AG04450 (cell line): ENCODE results near the gene ADAMTS17. TPM values are rescaled to one million over a fixed set of nuclear protein-coding genes. Genes with fewer than 3 reads are reported as not detected.

Experiments
- CTCF ChIA-PET: fragments of 300-600, 350-600 bp; formaldehyde crosslinking; extraction: SDS; loops from one replicate; lab custom pipeline; 2022; ENCODE audit warnings: antibody characterized with exemption, inconsistent platforms; lab: Charles Lee
- POLR2A ChIA-PET: fragments of 350-600 bp; formaldehyde crosslinking; extraction: SDS; loops from one replicate; lab custom pipeline; 2021; ENCODE audit warnings: antibody characterized with exemption, inconsistent platforms; lab: Yijun Ruan, JAX
- DNase-seq: peaks from one replicate; pipeline ENCODE4 v3.0.0-alpha.2; 2011; ENCODE audit warnings: low read depth, low spot score
- H3K27ac ChIP-seq: one replicate; pipeline ENCODE4 v1.5.1; 2012; ENCODE audit warnings: low read depth, low read length, control low read depth
- H3K27me3 ChIP-seq: one replicate; pipeline ENCODE4 v1.6.0; 2012; ENCODE audit warnings: low read length; ENCODE audit not compliant: control insufficient read depth, insufficient read depth
- H3K4me3 ChIP-seq: 2 replicates; pipeline ENCODE4 v1.5.1; 2011; ENCODE audit warnings: mild to moderate bottlenecking, low read depth, low read length, control low read depth
- H3K9me3 ChIP-seq: 2 replicates; pipeline ENCODE4 v1.5.1; 2012; ENCODE audit warnings: low read length; ENCODE audit not compliant: control insufficient read depth, insufficient read depth
- polyA plus RNA-seq: library from polyadenylated mRNA; depleted of rRNA; stranded (reverse); fragments of >200 nt; gene quantifications from 2 replicates; pipeline ENCODE4 v1.2.3, GENCODE V29; 2011
- TF ChIP-seq, protein P1 (sequence below): IDR thresholded peaks from 2 replicates; pipeline ENCODE4 v1.5.1; 2011; ENCODE audit warnings: low read depth, low read length, control low read depth, inconsistent platforms

ADAMTS17 gene
- polyA plus RNA-seq, 1 experiment = 0.06 TPM

DNA sequence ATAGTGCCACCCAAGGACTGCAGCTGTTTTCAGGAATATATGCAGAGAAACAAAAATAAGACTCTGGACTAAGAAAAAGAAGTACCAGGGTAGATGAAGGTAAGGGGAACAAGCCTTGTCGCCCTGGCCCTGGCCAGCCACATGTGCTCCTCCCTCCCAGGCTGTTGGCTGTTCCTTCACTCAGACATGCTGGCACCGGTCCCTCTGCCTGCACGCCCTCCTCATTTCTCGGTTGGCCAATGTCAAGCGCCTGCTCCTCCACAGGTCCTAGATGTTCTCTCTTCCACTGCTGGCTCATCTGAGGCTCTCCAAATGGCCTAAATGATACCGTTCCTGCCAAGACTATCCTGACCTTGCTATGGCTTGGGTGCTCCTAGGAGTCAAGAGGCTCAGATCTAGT lies 320.1 kb downstream of the ADAMTS17 start:
- DNase-seq = no peak
- TF ChIP-seq, protein P1, sequence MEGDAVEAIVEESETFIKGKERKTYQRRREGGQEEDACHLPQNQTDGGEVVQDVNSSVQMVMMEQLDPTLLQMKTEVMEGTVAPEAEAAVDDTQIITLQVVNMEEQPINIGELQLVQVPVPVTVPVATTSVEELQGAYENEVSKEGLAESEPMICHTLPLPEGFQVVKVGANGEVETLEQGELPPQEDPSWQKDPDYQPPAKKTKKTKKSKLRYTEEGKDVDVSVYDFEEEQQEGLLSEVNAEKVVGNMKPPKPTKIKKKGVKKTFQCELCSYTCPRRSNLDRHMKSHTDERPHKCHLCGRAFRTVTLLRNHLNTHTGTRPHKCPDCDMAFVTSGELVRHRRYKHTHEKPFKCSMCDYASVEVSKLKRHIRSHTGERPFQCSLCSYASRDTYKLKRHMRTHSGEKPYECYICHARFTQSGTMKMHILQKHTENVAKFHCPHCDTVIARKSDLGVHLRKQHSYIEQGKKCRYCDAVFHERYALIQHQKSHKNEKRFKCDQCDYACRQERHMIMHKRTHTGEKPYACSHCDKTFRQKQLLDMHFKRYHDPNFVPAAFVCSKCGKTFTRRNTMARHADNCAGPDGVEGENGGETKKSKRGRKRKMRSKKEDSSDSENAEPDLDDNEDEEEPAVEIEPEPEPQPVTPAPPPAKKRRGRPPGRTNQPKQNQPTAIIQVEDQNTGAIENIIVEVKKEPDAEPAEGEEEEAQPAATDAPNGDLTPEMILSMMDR = no peak
- CTCF ChIA-PET = no interaction called here
- POLR2A ChIA-PET = no interaction called here
- Histone ChIP-seq H3K27ac (no peak overlapping the region), H3K4me3 (no peak overlapping the region), H3K9me3 (peaks cover 14% of the 10 kb centered on the region), H3K27me3 (no peaks in the 10 kb centered on the region)

DNA sequence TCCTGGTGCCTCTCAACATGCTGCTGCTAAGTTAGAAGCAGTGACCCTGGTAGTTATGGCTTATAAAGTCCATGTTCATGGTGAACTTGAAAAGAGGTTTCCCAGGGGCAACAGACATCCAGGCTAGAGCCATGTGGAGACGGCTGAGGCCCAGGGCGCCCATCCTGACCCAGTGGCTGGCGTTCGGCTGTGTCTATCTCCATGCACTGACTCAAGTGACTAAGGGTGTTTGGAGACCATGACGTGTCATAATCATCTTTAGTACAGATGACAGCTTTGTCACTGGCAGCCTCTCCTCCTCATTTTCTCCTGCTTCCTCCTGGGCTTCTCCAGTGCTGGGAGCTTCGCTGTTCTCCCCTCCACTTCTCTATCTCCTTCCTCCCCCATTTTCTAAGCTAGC lies 321.2 kb downstream of the ADAMTS17 start:
- ChIA-PET POLR2A (no interaction called here), CTCF (no interaction called here)
- H3K27ac ChIP-seq = no peak overlapping the region
- TF ChIP-seq, protein P1 = no peak
- no peak overlapping the region for H3K4me3 ChIP-seq
- DNase-seq = no peak
- H3K9me3 ChIP-seq = peaks cover 14% of the 10 kb centered on the region; the same call in 1 of the 2 replicates
- no peaks in the 10 kb centered on the region for H3K27me3 ChIP-seq

DNA sequence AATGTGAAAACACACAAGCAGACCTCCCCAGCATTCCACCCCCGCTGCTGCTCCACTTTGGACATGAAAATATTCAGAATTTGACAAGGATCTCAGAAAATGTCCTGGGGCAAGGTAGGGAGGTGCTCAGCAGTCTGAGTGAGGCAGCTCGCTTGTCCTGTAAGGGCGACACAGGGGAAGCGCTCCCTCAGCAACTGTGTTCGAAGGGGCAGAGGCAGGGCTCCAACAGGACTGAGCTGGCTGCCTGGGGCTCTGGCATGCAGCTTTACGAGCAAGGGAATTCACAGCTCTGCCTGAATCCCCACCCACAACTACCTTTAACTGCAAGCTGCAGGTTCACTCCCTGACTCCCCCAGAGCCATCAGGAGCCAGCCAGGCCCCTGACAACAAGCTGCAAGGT lies 321.6 kb downstream of the ADAMTS17 start:
- Histone ChIP-seq H3K9me3 (peaks cover 14% of the 10 kb centered on the region; the same call in 1 of the 2 replicates), H3K4me3 (no peak overlapping the region), H3K27ac (no peak overlapping the region), H3K27me3 (no peaks in the 10 kb centered on the region)
- POLR2A ChIA-PET = no interaction called here
- no peak for DNase-seq
- CTCF ChIA-PET = no interaction called here
- TF ChIP-seq, protein P1 = no peak

DNA sequence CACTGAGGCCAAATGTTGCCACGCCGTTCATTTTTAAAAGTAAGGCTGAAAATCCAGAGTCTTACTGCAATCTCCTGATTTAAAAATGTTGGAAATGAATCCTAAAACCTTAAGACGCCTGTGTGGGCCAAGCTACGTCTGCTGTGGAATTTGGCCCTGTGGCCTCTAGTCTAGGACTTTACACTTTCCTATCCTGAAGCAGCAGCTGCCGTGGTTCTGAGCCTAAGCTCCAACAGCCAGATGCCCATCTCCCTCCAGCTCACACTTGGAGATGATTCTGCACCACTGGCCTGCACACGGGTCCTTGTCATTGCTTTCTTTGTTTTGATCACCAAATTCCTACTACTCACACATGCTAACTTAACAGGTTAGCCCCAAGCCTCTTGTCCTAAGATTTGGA lies 322.2 kb downstream of the ADAMTS17 start:
- H3K9me3 ChIP-seq = peaks cover 14% of the 10 kb centered on the region; the same call in 1 of the 2 replicates
- no peak overlapping the region for H3K4me3 ChIP-seq
- POLR2A ChIA-PET = no interaction called here
- TF ChIP-seq, protein P1 = no peak
- CTCF ChIA-PET = no interaction called here
- no peaks in the 10 kb centered on the region for H3K27me3 ChIP-seq
- H3K27ac ChIP-seq = no peak overlapping the region
- no peak for DNase-seq

DNA sequence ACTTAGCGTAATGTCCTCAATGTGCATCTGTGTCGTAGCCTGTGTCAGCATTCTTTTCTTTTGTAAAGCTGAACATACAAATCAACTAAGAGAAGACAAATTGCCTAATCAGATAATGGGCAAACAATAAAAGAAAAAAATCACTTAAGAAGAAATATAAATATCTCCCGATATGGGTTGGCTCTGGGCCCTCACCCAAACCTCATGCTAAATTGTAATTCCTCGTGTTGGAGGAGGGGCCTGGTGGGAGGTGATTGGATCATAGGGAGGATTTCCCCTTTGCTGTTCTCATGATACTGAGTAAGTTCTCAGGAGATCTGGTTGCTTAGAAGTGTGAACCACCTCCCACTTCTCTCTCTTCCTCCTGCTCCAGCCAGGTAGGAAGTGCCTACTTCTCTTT lies 323.6 kb downstream of the ADAMTS17 start:
- Histone ChIP-seq H3K9me3 (peaks cover 14% of the 10 kb centered on the region; the same call in 1 of the 2 replicates), H3K27ac (no peak overlapping the region), H3K27me3 (no peaks in the 10 kb centered on the region), H3K4me3 (no peak overlapping the region)
- DNase-seq = no peak
- CTCF ChIA-PET = no interaction called here
- POLR2A ChIA-PET = no interaction called here
- TF ChIP-seq, protein P1 = no peak
